H9 (cell line): ENCODE results near the gene DEFB112. TPM values are rescaled to one million over a fixed set of nuclear protein-coding genes. Genes with fewer than 3 reads are reported as not detected.

Experiments
- DNase-seq: peaks from one replicate; pipeline ENCODE4 v3.0.0-alpha.2; 2017
- H2AFZ ChIP-seq: one replicate; pipeline ENCODE4 v1.6.1; 2013; ENCODE audit warnings: mild to moderate bottlenecking, low read length, control low read depth, moderate library complexity
- H2AK5ac ChIP-seq: 2 replicates; pipeline ENCODE4 v1.6.1; 2013; ENCODE audit warnings: low read length, control low read depth, mixed read lengths; ENCODE audit not compliant: insufficient read length
- H2BK120ac ChIP-seq: one replicate; pipeline ENCODE4 v1.6.1; 2013; ENCODE audit warnings: low read depth, mild to moderate bottlenecking, low read length, control low read depth, inconsistent platforms; ENCODE audit not compliant: poor library complexity, severe bottlenecking
- H2BK12ac ChIP-seq: 2 replicates; pipeline ENCODE4 v1.6.1; 2013; ENCODE audit warnings: low read length, control low read depth, mixed read lengths, low read depth; ENCODE audit not compliant: insufficient read length
- H2BK15ac ChIP-seq: 2 replicates; pipeline ENCODE4 v1.6.1; 2013; ENCODE audit warnings: low read depth, low read length, control low read depth
- H2BK20ac ChIP-seq: one replicate; pipeline ENCODE4 v1.6.1; 2013; ENCODE audit warnings: low read depth, mild to moderate bottlenecking, low read length, control low read depth, inconsistent platforms; ENCODE audit not compliant: poor library complexity, severe bottlenecking
- H2BK5ac ChIP-seq: 2 replicates; pipeline ENCODE4 v1.6.1; 2013; ENCODE audit warnings: low read length, control low read depth, mixed read lengths; ENCODE audit not compliant: insufficient read length
- H3K14ac ChIP-seq: 2 replicates; pipeline ENCODE4 v1.6.1; 2013; ENCODE audit warnings: low read length, control low read depth; ENCODE audit not compliant: insufficient read depth
- H3K18ac ChIP-seq: 2 replicates; pipeline ENCODE4 v1.6.1; 2013; ENCODE audit warnings: low read depth, mild to moderate bottlenecking, mixed read lengths, low read length, control low read depth; ENCODE audit not compliant: insufficient read length
- H3K23ac ChIP-seq: 2 replicates; pipeline ENCODE4 v1.6.1; 2013; ENCODE audit warnings: low read length, control low read depth, mixed read lengths, low read depth; ENCODE audit not compliant: insufficient read length
- H3K23me2 ChIP-seq: 2 replicates; pipeline ENCODE4 v1.6.1; 2013; ENCODE audit warnings: low read depth, mild to moderate bottlenecking, mixed read lengths, low read length, control low read depth; ENCODE audit not compliant: insufficient read length, poor library complexity, severe bottlenecking
- H3K27ac ChIP-seq: 2 replicates; pipeline ENCODE4 v1.5.1; 2013; ENCODE audit warnings: low read length, control low read depth, mixed read lengths, low read depth; ENCODE audit not compliant: insufficient read length
- H3K27me3 ChIP-seq: 2 replicates; pipeline ENCODE4 v1.6.1; 2013; ENCODE audit warnings: low read length, control low read depth, inconsistent platforms; ENCODE audit not compliant: insufficient read depth
- H3K4ac ChIP-seq: 2 replicates; pipeline ENCODE4 v1.6.1; 2013; ENCODE audit warnings: low read depth, mild to moderate bottlenecking, control low read depth, inconsistent platforms, low read length, moderate library complexity
- H3K4me1 ChIP-seq: 2 replicates; pipeline ENCODE4 v1.6.1; 2013; ENCODE audit warnings: low read length, control low read depth, inconsistent platforms; ENCODE audit not compliant: insufficient read depth
- H3K4me2 ChIP-seq: 2 replicates; pipeline ENCODE4 v1.6.1; 2013; ENCODE audit warnings: low read length, control low read depth, mixed read lengths; ENCODE audit not compliant: insufficient read length, insufficient read depth
- H3K56ac ChIP-seq: 2 replicates; pipeline ENCODE4 v1.6.1; 2013; ENCODE audit warnings: low read depth, mild to moderate bottlenecking, mixed read lengths, low read length, control low read depth; ENCODE audit not compliant: insufficient read length
- H3K79me1 ChIP-seq: 2 replicates; pipeline ENCODE4 v1.6.1; 2013; ENCODE audit warnings: low read depth, mild to moderate bottlenecking, moderate library complexity, low read length, control low read depth, inconsistent platforms; ENCODE audit not compliant: insufficient read depth, poor library complexity, severe bottlenecking
- H3K79me2 ChIP-seq: 2 replicates; pipeline ENCODE4 v1.6.1; 2013; ENCODE audit warnings: low read length, control low read depth, inconsistent platforms; ENCODE audit not compliant: insufficient read depth
- H3K9ac ChIP-seq: 2 replicates; pipeline ENCODE4 v1.6.1; 2013; ENCODE audit warnings: low read length, control low read depth, mixed read lengths; ENCODE audit not compliant: insufficient read length; ENCODE audit errors: extremely low read depth
- H3K9me3 ChIP-seq: one replicate; pipeline ENCODE4 v1.6.1; 2013; ENCODE audit warnings: low read depth, low read length, inconsistent platforms; ENCODE audit not compliant: control insufficient read depth
- H3T11ph ChIP-seq: one replicate; pipeline ENCODE4 v1.6.1; 2013; ENCODE audit warnings: mild to moderate bottlenecking, low read length, control low read depth, inconsistent platforms
- H4K20me1 ChIP-seq: one replicate; pipeline ENCODE4 v1.6.1; 2013; ENCODE audit not compliant: control insufficient read depth, insufficient read length, insufficient read depth
- H4K5ac ChIP-seq: 2 replicates; pipeline ENCODE4 v1.6.1; 2013; ENCODE audit warnings: low read depth, mild to moderate bottlenecking, mixed read lengths, low read length, control low read depth; ENCODE audit not compliant: insufficient read length
- H4K8ac ChIP-seq: replicated peaks from 2 replicates; pipeline ENCODE4 v1.6.1; 2013; ENCODE audit warnings: low read length, control low read depth, mixed read lengths, low read depth; ENCODE audit not compliant: insufficient read length
- H4K91ac ChIP-seq: 2 replicates; pipeline ENCODE4 v1.6.1; 2013; ENCODE audit warnings: low read depth, mild to moderate bottlenecking, moderate library complexity, mixed read lengths, low read length, control low read depth; ENCODE audit not compliant: insufficient read length
- H3K27ac Mint-ChIP-seq, 3 experiments: 2 replicates in 2 of 3; 3 replicates in 1 of 3; pipeline ENCODE4 v1.8.0; 2020 to 2021; ENCODE audit warnings: mixed read lengths in 3 of 3, mild to moderate bottlenecking in 1 of 3, moderate library complexity in 1 of 3
- H3K27me3 Mint-ChIP-seq: 2 replicates; pipeline ENCODE4 v1.8.0; 2021; ENCODE audit warnings: low read depth, mild to moderate bottlenecking, moderate library complexity, mixed read lengths
- H3K36me3 Mint-ChIP-seq, 3 experiments: 2 replicates in 2 of 3; 3 replicates in 1 of 3; pipeline ENCODE4 v1.8.0; 2020 to 2021; ENCODE audit warnings: low read depth in 3 of 3, mixed read lengths in 3 of 3; ENCODE audit not compliant: insufficient read depth in 1 of 3
- H3K4me1 Mint-ChIP-seq, 2 experiments: 2 replicates each; pipeline ENCODE4 v1.8.0; 2020; ENCODE audit warnings: mixed read lengths in 2 of 2
- H3K4me3 Mint-ChIP-seq, 2 experiments: 2 replicates in 1 of 2; 3 replicates in 1 of 2; pipeline ENCODE4 v1.8.0; 2020 to 2021; ENCODE audit warnings: mild to moderate bottlenecking in 2 of 2, mixed read lengths in 2 of 2, moderate library complexity in 1 of 2
- H3K9me3 Mint-ChIP-seq, 2 experiments: 2 replicates in 1 of 2; 3 replicates in 1 of 2; pipeline ENCODE4 v1.8.0; 2020; ENCODE audit warnings: mild to moderate bottlenecking in 2 of 2, mixed read lengths in 2 of 2, moderate library complexity in 1 of 2
- CTCF ChIP-seq: fragments of 200-600 bp; sonication (generic); conservative IDR thresholded peaks from 3 replicates; pipeline ENCODE4 v1.8.0; 2021; ENCODE audit warnings: antibody characterized with exemption, mild to moderate bottlenecking
- WGBS: extraction: QIAGEN DNeasy Blood & Tissue Kit; methylation state at CpG from one replicate; pipeline ENCODE4 v1.1.7; 2013; ENCODE audit warnings: missing lambda C conversion rate, low lambda C conversion rate, mixed read lengths; ENCODE audit not compliant: insufficient read length; ENCODE audit errors: extremely low coverage; 5-methylcytosine and 5-hydroxymethylcytosine counted together
- total RNA-seq: library from RNA; stranded (reverse); gene quantifications from 2 replicates; pipeline ENCODE4 v1.2.1, GENCODE V29; 2021

DEFB112 gene
- total RNA-seq, 1 experiment from 2014 or later: not detected

DNA sequence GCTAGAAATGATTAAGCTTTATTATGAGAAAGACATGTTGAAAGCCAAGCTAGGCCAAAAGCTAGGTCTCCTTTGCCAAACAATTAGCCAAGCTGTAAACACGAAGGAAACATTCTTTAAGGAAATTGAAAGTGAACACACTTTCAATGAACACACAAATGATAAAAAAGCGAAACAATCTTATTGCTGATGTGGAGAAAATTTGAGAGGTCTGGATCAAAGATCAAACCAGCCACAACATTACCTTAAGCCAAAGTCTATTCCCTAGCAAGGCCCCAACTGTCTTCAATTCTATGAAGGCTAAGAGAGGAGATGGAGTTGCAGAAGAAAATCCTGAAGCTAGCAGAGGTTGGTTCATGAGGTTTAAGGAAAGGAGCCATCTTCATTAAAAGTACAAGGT lies 40.2 kb upstream of the DEFB112 start:
- H3K27me3 ChIP-seq: no peaks in the 10 kb centered on the region
- no peaks in the 10 kb centered on the region for H3K79me2 ChIP-seq
- no peak for DNase-seq
- no peak overlapping the region for H3K27ac ChIP-seq
- no peak overlapping the region for H2BK12ac ChIP-seq
- no peaks in the 10 kb centered on the region for H3K79me1 ChIP-seq
- Mint-ChIP-seq H3K27ac (no peak overlapping the region), H3K27me3 (no peaks in the 10 kb centered on the region), H3K4me1 (no peaks in the 10 kb centered on the region), H3K4me3 (no peak overlapping the region), H3K9me3 (no peaks in the 10 kb centered on the region), H3K36me3 (no peaks in the 10 kb centered on the region)
- no peak overlapping the region for H2BK20ac ChIP-seq
- no peak overlapping the region for H4K91ac ChIP-seq
- no peak overlapping the region for H3K23ac ChIP-seq
- no peak overlapping the region for H2BK120ac ChIP-seq
- no peaks in the 10 kb centered on the region for H4K20me1 ChIP-seq
- no peaks in the 10 kb centered on the region for H3K4me1 ChIP-seq
- no peaks in the 10 kb centered on the region for H3K23me2 ChIP-seq
- no peak overlapping the region for H2AK5ac ChIP-seq
- no peak overlapping the region for H4K8ac ChIP-seq
- TF ChIP-seq CTCF: no peak
- no peak overlapping the region for H2AFZ ChIP-seq
- H3K4ac ChIP-seq: no peak overlapping the region
- H3K9ac ChIP-seq: no peak overlapping the region
- H2BK15ac ChIP-seq: no peak overlapping the region
- H3K4me2 ChIP-seq: no peak overlapping the region
- H3T11ph ChIP-seq: no peak overlapping the region
- WGBS: no CpG with 5 or more reads among the region's 2 CpGs
- H4K5ac ChIP-seq: no peak overlapping the region
- no peak overlapping the region for H3K14ac ChIP-seq
- no peak overlapping the region for H3K56ac ChIP-seq
- no peak overlapping the region for H3K18ac ChIP-seq
- no peak overlapping the region for H2BK5ac ChIP-seq
- H3K9me3 ChIP-seq: no peaks in the 10 kb centered on the region
